GM12872 (cell line): ENCODE data around the gene PSD2.

Source experiments
- TF ChIP-seq, protein P1 (sequence below): IDR thresholded peaks from 3 replicates; pipeline ENCODE4 v1.5.1; 2011; ENCODE audit warnings: low read depth, mild to moderate bottlenecking, low read length, moderate library complexity; ENCODE audit not compliant: insufficient read depth

Gene PSD2

DNA sequence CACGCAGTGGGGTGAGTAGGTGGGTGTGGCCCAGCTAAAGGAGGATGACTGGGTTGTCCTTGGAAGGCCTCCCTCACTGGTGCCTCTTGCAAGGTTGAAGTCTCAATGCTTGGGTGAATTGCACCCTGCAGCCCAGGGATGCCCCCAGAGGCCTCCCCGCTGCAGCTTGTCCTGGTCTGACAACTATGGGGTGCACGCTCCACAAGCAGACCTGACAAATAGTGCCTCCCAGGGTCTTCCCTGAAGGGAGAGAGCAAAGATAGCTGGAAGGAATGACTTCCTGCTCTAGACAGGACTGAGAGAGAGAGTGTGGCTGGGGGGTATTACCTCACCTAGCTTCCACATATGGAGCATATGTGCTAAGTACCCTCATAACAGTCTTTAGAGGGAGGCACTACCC, 1.7 kb downstream of the PSD2 start:
- TF ChIP-seq, protein P1, sequence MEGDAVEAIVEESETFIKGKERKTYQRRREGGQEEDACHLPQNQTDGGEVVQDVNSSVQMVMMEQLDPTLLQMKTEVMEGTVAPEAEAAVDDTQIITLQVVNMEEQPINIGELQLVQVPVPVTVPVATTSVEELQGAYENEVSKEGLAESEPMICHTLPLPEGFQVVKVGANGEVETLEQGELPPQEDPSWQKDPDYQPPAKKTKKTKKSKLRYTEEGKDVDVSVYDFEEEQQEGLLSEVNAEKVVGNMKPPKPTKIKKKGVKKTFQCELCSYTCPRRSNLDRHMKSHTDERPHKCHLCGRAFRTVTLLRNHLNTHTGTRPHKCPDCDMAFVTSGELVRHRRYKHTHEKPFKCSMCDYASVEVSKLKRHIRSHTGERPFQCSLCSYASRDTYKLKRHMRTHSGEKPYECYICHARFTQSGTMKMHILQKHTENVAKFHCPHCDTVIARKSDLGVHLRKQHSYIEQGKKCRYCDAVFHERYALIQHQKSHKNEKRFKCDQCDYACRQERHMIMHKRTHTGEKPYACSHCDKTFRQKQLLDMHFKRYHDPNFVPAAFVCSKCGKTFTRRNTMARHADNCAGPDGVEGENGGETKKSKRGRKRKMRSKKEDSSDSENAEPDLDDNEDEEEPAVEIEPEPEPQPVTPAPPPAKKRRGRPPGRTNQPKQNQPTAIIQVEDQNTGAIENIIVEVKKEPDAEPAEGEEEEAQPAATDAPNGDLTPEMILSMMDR, result no peak

GRCh38 chr5:139797856-139798510, 2.4 kb downstream of the PSD2 start:
- TF ChIP-seq, protein P1, result no peak

- TF ChIP-seq, protein P1, result no peak
These were observed 3.3 kb downstream of the PSD2 start for GRCh38 chr5:139798883-139799282.

- TF ChIP-seq, protein P1, result no peak
These were observed 3.8 kb downstream of the PSD2 start for GRCh38 chr5:139799359-139799758.

GRCh38 chr5:139803978-139804377, 8.4 kb downstream of the PSD2 start:
- TF ChIP-seq, protein P1, result no peak

DNA sequence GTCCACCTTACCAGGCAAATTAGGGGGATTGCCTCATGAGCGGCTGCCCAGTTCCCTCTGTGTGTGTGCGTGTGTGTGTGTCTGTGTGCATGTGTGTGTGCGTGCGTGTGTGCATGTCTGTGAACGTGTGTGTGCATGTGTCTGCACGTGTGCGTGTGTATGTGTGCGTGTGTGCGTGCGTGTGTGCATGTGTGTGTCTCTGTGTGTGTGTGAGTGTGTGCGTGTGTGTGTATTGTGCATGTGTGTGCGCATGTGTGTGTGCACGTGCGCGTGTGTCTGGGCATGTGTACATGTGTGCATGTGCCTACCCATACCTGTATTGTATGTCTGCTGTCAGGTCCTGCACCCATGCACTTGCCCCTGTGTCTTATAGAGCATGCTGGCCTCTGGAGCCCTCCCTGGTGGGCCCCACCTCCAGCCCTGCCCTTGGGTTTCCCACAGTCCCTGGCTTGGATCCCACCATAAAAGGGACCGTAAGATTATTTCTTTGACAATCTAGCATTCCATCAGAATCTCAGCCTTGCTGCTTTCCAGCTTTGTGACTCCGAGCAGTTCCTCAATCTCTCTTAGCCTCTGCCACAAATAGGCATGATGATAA, 9.3 kb downstream of the PSD2 start:
- TF ChIP-seq, protein P1, result no peak

GRCh38 chr5:139805545-139805944, 9.9 kb downstream of the PSD2 start:
- TF ChIP-seq, protein P1, result no peak
